Gastrocnemius medialis (tissue), 4 donors: ENCODE results near the gene EEFSEC.

ENCODE experiments used
- POLR2A ChIP-seq, 2 donors: fragments of 450-650 bp; IDR thresholded peaks; one replicate each; pipeline ENCODE4 v1.6.1; 2017; ENCODE audit warnings: antibody characterized with exemption in 2 of 2, mild to moderate bottlenecking in 2 of 2, moderate library complexity in 2 of 2
- TF ChIP-seq, protein P1 (sequence below), 5 experiments: fragments of 450-650 bp in 3 of 5; fragments of 200-600 bp in 2 of 5; sonication (generic) in 2 of 5; IDR thresholded peaks in 4 of 5; conservative IDR thresholded peaks in 1 of 5; 1 replicate in 4 of 5; 2 replicates in 1 of 5; pipeline ENCODE4 v1.5.1; 2016 to 2019; ENCODE audit warnings: antibody characterized with exemption in 5 of 5, mild to moderate bottlenecking in 3 of 5, moderate library complexity in 3 of 5

- no peak for TF ChIP-seq POLR2A (IDR thresholded peaks at IDR 0.05)
- TF ChIP-seq, protein P1, sequence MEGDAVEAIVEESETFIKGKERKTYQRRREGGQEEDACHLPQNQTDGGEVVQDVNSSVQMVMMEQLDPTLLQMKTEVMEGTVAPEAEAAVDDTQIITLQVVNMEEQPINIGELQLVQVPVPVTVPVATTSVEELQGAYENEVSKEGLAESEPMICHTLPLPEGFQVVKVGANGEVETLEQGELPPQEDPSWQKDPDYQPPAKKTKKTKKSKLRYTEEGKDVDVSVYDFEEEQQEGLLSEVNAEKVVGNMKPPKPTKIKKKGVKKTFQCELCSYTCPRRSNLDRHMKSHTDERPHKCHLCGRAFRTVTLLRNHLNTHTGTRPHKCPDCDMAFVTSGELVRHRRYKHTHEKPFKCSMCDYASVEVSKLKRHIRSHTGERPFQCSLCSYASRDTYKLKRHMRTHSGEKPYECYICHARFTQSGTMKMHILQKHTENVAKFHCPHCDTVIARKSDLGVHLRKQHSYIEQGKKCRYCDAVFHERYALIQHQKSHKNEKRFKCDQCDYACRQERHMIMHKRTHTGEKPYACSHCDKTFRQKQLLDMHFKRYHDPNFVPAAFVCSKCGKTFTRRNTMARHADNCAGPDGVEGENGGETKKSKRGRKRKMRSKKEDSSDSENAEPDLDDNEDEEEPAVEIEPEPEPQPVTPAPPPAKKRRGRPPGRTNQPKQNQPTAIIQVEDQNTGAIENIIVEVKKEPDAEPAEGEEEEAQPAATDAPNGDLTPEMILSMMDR (IDR thresholded peaks at IDR 0.05 in 4 of 5, conservative IDR thresholded peaks at IDR 0.05 in 1 of 5), result no peak
These were observed 116.5 kb downstream of the EEFSEC start for GRCh38 chr3:128269796-128270195.
